ENCODE results near the gene PRRX2.
A peak's percentile ranks its signal among the peaks of the same experiment; 100 is the strongest.

Gene PRRX2

DNA sequence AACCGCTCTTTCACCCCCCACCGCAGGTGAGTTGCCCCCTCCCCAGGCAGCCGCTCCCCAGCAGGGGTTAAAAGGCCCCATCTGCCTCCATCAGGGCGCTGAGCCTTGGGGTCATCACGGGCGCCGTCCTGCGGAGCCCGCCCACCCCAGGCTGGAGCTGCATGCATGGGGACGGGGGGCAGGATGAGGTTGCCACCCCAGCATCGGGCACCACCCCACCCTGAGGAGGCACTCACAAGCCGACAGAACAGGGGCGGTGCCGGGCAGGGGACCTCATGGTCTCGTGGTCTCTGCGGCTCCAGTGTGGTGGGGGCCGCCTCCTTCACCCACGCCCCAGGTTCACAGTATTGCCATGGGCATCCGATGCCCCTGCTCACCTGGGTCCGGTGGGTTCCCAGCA, 70.9 kb downstream of the PRRX2 start:
- Histone ChIP-seq H3K36me3 (ENCODE audit: control insufficient read depth in 2 of 2, insufficient read depth in 1 of 2, low read length in 2 of 2) (no peaks in the 10 kb centered on the region), H3K4me3 (ENCODE audit: low read depth, low read length) (no peak overlapping the region), H3K4me1 (ENCODE audit: control insufficient read depth, insufficient read depth, low read length) (no peaks in the 10 kb centered on the region), H3K9me3 (ENCODE audit: control insufficient read depth, insufficient read depth, low read depth, low read length) (no peaks in the 10 kb centered on the region), H3K27ac (ENCODE audit: extremely low read depth, low read depth, low read length) (no peak overlapping the region)
- CTCF ChIA-PET, result interaction anchor here (1.0 to 9.7 kb wide), 4 partner anchors 9 to 53 kb away, joined by 3 to 220 read pairs (median 93); partner anchors contain the start of gene PTGES
- POLR2A ChIA-PET, result no interaction called here
- TF ChIP-seq KLF1 (tag by site-specific recombination; IDR thresholded peaks at IDR 0.05) (peak; percentile 68), ZNF629 (tag by site-specific recombination; IDR thresholded peaks at IDR 0.05) (no peak)
- TF ChIP-seq, protein P1, sequence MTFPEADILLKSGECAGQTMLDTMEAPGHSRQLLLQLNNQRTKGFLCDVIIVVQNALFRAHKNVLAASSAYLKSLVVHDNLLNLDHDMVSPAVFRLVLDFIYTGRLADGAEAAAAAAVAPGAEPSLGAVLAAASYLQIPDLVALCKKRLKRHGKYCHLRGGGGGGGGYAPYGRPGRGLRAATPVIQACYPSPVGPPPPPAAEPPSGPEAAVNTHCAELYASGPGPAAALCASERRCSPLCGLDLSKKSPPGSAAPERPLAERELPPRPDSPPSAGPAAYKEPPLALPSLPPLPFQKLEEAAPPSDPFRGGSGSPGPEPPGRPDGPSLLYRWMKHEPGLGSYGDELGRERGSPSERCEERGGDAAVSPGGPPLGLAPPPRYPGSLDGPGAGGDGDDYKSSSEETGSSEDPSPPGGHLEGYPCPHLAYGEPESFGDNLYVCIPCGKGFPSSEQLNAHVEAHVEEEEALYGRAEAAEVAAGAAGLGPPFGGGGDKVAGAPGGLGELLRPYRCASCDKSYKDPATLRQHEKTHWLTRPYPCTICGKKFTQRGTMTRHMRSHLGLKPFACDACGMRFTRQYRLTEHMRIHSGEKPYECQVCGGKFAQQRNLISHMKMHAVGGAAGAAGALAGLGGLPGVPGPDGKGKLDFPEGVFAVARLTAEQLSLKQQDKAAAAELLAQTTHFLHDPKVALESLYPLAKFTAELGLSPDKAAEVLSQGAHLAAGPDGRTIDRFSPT (tag by site-specific recombination; IDR thresholded peaks at IDR 0.05), result 0 out of 2 replicates have a peak, but pooled peaks have one; percentile 23

GRCh38 chr9:129737479-129738274, 72.2 kb downstream of the PRRX2 start:
- Histone ChIP-seq H3K36me3 (ENCODE audit: control insufficient read depth in 2 of 2, insufficient read depth in 1 of 2, low read length in 2 of 2) (no peaks in the 10 kb centered on the region), H3K9me3 (ENCODE audit: control insufficient read depth, insufficient read depth, low read depth, low read length) (no peaks in the 10 kb centered on the region), H3K4me3 (ENCODE audit: low read depth, low read length) (peak overlapping the region; percentile 40), H3K27ac (ENCODE audit: extremely low read depth, low read depth, low read length) (no peak overlapping the region; the same call in 1 of the 2 replicates), H3K4me1 (ENCODE audit: control insufficient read depth, insufficient read depth, low read length) (no peaks in the 10 kb centered on the region)
- ChIA-PET CTCF (interaction anchor here (0.6 to 9.7 kb wide), 43 partner anchors 9 to 657 kb away, joined by 3 to 220 read pairs (median 5); partner anchors contain the start of genes DOLPP1 and PTGES), POLR2A (interaction anchor here (0.6 to 1.8 kb wide), 9 partner anchors 8 to 1489 kb away, joined by 3 to 17 read pairs (median 4); partner anchors contain the start of gene PTGES)
- no peak for TF ChIP-seq ZNF140 (tag by site-specific recombination; IDR thresholded peaks at IDR 0.05)
- TF ChIP-seq, protein P1 (tag by site-specific recombination; IDR thresholded peaks at IDR 0.05), result 0 out of 2 replicates have a peak, but pooled peaks have one; percentile 23
- TF ChIP-seq ZNF664 (tag by site-specific recombination; IDR thresholded peaks at IDR 0.05), result peak; percentile 94
- no peak for TF ChIP-seq ZNF239 (tag by site-specific recombination; IDR thresholded peaks at IDR 0.05)
- no peak for TF ChIP-seq ZNF266 (tag by site-specific recombination; IDR thresholded peaks at IDR 0.05; ENCODE audit: low read depth)
- TF ChIP-seq ZNF426 (tag by site-specific recombination; IDR thresholded peaks at IDR 0.05), result no peak
- TF ChIP-seq, protein P2, sequence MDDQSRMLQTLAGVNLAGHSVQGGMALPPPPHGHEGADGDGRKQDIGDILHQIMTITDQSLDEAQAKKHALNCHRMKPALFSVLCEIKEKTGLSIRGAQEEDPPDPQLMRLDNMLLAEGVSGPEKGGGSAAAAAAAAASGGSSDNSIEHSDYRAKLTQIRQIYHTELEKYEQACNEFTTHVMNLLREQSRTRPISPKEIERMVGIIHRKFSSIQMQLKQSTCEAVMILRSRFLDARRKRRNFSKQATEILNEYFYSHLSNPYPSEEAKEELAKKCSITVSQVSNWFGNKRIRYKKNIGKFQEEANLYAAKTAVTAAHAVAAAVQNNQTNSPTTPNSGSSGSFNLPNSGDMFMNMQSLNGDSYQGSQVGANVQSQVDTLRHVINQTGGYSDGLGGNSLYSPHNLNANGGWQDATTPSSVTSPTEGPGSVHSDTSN (CRISPR knock-in tag; IDR thresholded peaks at IDR 0.05), result no peak
- no peak for TF ChIP-seq ZFP37 (tag by site-specific recombination; IDR thresholded peaks at IDR 0.05)
- no peak for TF ChIP-seq ZNF350 (tag by site-specific recombination; IDR thresholded peaks at IDR 0.05)
- TF ChIP-seq ZNF23 (tag by site-specific recombination; IDR thresholded peaks at IDR 0.05; ENCODE audit: borderline replicate concordance), result no peak
- TF ChIP-seq ZNF670 (tag by site-specific recombination; IDR thresholded peaks at IDR 0.05; ENCODE audit: low read depth), result no peak
- TF ChIP-seq ZNF837 (tag by site-specific recombination; IDR thresholded peaks at IDR 0.05), result no peak
- no peak for TF ChIP-seq ZNF174 (tag by site-specific recombination; IDR thresholded peaks at IDR 0.05)
- TF ChIP-seq ZNF404 (tag by site-specific recombination; IDR thresholded peaks at IDR 0.05), result no peak
- peak; percentile 91 for TF ChIP-seq ZNF335 (tag by site-specific recombination; conservative IDR thresholded peaks at IDR 0.05)
- peak; percentile 25 for TF ChIP-seq YY2 (tag by site-specific recombination; IDR thresholded peaks at IDR 0.05)
- TF ChIP-seq GFI1B (tag by site-specific recombination; IDR thresholded peaks at IDR 0.05), result no peak
- TF ChIP-seq EGR2 (tag by site-specific recombination; IDR thresholded peaks at IDR 0.05; ENCODE audit: low read depth), result no peak
- TF ChIP-seq ZNF658 (tag by site-specific recombination; IDR thresholded peaks at IDR 0.05), result no peak
- peak; percentile 98 for TF ChIP-seq ZNF792 (tag by site-specific recombination; IDR thresholded peaks at IDR 0.05)
- no peak for TF ChIP-seq ZNF133 (tag by site-specific recombination; IDR thresholded peaks at IDR 0.05)

Measured in HEK293 (cell line).